GM18505 (cell line): ENCODE measurements around the gene ATAD3C.
"Not testable (repeated sequence)": the region's sequence is repeated elsewhere in the genome, so short reads cannot be mapped to it uniquely, and the experiment has no call there.

ENCODE experiments used
- ATAC-seq: cut with Tn5 transposase; IDR thresholded peaks from one replicate; pipeline ENCODE4 v1.9.1; 2021; ENCODE audit not compliant: unreplicated experiment
- POLR2A ChIP-seq: IDR thresholded peaks from 4 replicates; pipeline ENCODE4 v1.6.1; 2011; ENCODE audit warnings: borderline replicate concordance; ENCODE audit not compliant: insufficient read depth, insufficient read length; ENCODE audit errors: extremely low read depth

The ATAD3C gene

GRCh38 chr1:1482856-1483255, 33.4 kb downstream of the ATAD3C start:
- ATAC-seq, result no peak
- no peak for TF ChIP-seq POLR2A

GRCh38 chr1:1483714-1484113, 34.2 kb downstream of the ATAD3C start:
- no peak for TF ChIP-seq POLR2A
- no peak for ATAC-seq

GRCh38 chr1:1484976-1485750, 35.7 kb downstream of the ATAD3C start:
- not testable (repeated sequence) for ATAC-seq

- ATAC-seq, result not testable (repeated sequence)
Observed at GRCh38 chr1:1485755-1486317, 36.3 kb downstream of the ATAD3C start.

GRCh38 chr1:1487701-1488100, 38.2 kb downstream of the ATAD3C start:
- TF ChIP-seq POLR2A, result no peak
- ATAC-seq, result no peak

DNA sequence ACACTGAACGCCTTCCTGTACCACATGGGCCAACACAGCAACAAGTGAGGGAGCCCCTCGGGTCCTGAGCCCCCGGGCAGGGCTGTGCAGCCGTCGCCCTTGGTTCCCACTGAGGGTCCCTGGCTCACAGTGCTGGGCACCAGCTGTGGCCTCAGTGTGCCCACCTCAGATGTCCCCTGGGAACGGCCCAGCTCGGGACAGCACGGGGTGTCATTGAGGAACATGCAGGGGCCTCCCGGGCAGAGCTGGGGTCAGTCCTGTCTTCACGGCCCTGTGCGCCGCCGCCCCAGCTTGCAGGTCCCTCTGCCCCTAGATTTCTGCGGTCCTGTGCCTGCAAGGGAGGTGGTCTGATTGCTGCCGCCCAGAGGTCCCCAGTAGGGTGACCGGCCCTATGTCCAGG, 39.7 kb downstream of the ATAD3C start:
- TF ChIP-seq POLR2A, result no peak
- no peak for ATAC-seq

DNA sequence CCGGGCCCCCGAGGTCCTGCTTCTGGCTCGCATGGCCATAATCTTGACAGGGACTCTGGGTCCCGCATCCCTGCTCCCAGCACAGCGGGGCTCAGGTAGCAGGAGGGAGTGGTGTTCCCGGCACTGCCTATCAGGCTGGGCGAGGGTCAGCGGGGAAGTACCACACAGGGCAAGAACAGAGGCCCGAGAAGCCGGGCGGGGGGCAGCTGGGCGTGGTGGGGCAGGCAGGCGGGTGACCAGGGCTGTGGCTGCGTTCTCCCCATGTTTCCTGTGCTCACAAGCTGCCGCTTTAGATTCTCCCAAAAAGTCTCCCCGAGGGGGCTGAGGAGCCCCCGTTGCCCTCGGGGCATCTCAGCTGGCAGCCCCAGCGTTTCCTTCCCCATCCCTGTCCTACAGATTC, 40.4 kb downstream of the ATAD3C start:
- TF ChIP-seq POLR2A, result no peak
- ATAC-seq, result no peak

- no peak for TF ChIP-seq POLR2A
Observed at GRCh38 chr1:1490633-1491230, 41.2 kb downstream of the ATAD3C start.

DNA sequence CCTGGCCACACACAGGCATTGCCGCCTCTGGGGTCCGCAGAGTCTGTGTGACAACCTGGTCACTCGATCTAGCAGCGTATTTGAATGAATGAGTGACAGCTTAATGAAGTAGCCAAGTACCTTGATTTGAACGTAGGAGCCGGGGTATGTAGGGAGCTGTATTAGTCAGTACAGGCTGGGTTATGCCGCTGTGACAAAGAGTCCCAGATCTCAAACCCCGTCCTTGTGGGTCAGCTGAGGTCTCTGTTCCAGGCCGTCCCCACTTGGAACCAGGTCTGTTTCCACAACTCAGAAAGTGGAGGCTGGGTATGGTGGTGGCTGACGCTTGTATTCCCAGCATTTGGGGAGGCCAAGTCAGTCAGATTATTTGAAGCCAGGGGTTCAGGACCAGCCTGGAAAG, 42.1 kb downstream of the ATAD3C start:
- no peak for ATAC-seq
- no peak for TF ChIP-seq POLR2A

More at GRCh38 chr1:1490633-1491230, 41.2 kb downstream of the ATAD3C start:
- no peak for ATAC-seq

- ATAC-seq, result not testable (repeated sequence)
Observed at GRCh38 chr1:1494311-1494710, 44.8 kb downstream of the ATAD3C start.

GRCh38 chr1:1495461-1495975, 46.0 kb downstream of the ATAD3C start:
- ATAC-seq, result not testable (repeated sequence)

DNA sequence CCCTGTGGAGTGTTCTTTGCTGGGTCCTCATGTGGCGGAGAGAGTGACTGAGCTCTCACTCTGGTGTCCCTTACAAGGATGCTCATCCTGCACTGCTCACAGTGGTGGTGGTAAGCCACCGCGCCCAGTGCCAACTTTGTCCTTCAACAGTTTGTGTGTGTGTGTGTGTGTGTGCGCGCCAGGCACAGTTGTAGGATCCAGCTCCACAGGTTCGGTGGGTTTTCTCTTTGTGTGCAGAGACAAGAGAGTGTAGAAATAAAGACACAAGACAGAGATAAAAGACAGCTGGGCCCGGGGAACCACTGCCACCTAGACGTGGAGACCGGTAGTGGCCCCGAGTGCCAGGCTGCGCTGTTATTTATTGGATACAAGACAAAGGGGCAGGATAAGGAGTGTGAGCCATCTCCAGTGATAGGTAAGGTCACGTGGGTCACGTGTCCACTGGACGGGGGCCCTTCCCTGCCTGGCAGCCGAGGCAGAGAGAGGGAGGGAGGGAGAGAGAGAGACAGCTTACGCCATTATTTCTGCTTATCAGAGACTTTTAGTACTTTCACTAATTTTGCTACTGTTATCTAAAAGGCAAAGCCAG, 55.4 kb downstream of the ATAD3C start:
- not testable (repeated sequence) for ATAC-seq

GRCh38 chr1:1505366-1505798, 55.9 kb downstream of the ATAD3C start:
- ATAC-seq, result not testable (repeated sequence)

- not testable (repeated sequence) for ATAC-seq
Observed at GRCh38 chr1:1505801-1506200, 56.3 kb downstream of the ATAD3C start.

DNA sequence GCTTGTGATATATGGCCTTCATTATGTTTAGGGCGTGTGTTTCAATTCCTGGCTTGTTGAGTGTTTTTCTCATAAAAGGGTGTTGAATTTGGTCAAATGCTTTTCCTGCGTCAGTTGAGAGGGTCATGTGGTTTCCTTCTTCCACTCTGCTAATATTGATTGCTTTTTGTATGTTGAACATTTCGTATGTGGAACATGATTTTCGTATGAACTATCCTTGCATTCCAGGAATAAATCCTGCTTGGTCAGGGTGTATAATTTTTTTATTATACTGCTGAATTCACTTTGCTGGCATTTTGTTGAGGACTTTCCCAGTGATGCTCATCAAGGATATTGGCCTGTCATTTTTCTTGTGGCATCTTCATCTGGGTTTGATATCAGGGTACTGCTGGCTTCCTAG, 57.8 kb downstream of the ATAD3C start:
- no peak for ATAC-seq
- TF ChIP-seq POLR2A, result no peak

DNA sequence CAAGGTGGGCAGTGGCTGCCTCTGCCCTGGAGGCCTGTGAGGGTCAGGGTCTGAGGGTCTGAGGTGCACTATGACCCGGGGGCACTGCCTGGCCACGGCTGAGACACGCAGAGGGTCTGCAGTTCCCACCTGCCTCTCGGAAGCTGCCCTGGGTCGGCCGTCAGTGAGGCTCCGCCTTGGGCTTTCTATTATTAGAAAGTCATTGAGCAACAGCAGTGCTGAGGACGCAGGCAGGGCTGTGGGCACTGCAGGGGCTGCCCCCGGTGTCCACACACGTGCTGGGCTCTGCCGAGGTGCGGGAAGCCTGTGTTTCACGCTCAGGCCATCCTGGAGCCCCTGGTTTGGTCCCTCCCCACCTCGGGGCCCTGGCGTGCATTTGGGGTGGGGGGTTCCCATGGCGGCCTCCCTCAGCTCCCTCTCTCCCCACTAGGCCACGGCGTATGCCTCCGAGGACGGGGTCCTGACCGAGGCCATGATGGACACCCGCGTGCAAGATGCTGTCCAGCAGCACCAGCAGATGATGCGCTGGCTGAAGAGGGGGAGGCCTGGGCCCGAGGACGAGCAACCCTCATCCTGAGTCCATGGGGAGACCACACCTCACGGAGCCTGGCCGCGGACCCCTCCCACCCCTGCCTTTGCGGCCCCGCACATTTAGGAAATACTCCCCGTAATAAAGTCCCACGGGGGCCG, 59.4 kb downstream of the ATAD3C start:
- not testable (repeated sequence) for ATAC-seq

- not testable (repeated sequence) for ATAC-seq
Observed at GRCh38 chr1:1509465-1509850, 60.0 kb downstream of the ATAD3C start.
